ENCODE measurements around the gene MAPT.

Gene MAPT

DNA sequence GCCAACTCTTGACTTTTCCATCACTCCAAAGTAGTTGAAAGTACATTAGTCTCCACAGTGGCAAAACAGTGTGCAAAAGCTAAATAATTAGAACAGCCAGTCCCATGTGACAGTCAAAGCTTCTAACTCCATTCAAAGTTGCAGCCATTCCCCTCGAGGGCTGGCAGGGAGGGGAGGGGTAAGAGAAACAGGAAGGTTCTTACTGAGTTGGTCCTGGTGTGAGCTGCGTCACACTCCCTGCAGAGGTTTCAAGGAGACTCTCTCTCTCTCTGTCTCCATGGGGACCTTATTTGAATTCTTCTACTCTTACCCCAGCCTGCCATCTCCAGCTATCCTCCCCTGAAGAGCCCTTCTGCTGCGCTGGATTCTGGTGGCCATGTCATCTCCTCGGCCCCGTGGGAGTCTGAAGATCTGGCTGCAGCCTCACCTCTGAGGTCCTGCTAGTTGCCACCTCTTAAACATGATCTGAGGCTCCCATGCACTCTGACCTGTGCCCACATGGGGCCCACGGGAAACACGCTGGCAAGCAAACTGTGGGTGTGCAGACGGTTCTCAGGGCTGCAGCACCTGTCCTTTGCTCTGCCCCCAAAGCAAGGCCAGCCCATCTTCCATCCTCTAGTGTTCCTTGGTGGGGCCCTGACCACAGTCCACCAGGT, 81.4 kb downstream of the MAPT start:
- no peak for ATAC-seq

DNA sequence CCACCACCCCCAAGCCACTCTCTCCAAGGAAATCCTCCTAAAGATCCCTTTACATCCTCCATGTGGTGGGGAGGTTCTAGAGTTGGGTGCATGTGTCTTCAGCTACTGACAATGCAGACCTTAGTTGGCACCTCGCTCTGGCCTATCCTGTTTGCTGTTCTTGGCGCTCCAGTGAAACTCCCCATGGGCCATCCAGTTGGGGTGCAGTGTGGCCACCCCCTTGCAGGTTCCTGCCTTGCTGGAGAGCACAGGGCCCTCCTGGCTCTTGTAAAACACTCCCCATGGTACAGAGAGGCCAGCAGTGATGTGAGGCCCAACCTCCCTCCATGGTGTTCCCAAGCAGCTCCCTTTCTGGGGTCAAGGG, 82.0 kb downstream of the MAPT start:
- no peak for ATAC-seq

DNA sequence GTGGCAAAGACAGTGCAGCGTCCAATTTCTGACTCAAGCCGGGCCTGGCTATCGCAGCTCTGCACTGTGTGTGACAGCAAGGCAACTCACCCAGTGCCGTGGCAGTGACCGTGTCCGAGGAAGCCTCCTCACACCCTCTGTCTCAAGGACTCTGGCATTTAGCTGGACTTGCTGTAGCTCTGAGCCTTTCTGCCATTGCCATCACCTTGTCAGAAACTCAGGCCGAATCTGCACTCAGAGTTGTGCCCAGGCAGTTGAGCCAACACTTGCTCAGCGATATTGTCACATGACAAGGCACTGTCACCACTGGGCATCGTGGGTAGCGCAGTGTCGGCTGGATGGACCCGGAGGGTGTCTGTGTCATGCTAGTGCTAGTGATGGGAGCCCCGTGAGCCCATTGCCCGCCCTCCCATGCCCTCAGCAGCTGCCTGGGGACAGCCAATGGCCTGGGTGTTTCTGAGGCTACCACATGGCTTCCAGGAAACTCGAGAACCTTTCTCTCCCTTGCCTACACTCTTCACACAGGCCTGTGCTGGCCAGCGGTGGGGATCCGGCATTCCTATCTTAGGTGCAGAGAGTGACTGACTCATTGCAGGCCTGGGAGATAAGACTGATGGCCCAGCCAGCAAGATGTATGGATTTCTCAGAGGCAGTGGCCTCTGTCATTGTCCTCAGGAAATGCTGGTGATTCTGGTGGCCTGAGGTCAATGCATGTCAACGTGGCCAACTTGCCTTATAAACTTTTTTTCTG, 82.6 kb downstream of the MAPT start:
- ATAC-seq: no peak

DNA sequence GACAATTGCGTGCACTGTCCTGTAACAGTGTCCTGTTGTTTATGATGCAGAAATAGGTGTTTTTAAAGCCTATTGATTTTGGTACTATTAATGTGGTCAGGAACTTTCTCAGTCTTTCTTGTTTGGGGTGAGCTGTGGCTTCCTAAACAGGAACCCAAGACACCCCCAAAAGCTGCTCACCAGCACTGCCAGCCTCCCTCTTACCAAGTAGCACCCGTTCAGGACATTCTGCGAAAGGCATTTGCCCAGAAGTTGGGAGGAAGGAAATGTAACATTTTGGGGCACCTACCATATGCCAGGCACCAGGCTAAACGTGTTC, 83.1 kb downstream of the MAPT start:
- ATAC-seq: no peak

DNA sequence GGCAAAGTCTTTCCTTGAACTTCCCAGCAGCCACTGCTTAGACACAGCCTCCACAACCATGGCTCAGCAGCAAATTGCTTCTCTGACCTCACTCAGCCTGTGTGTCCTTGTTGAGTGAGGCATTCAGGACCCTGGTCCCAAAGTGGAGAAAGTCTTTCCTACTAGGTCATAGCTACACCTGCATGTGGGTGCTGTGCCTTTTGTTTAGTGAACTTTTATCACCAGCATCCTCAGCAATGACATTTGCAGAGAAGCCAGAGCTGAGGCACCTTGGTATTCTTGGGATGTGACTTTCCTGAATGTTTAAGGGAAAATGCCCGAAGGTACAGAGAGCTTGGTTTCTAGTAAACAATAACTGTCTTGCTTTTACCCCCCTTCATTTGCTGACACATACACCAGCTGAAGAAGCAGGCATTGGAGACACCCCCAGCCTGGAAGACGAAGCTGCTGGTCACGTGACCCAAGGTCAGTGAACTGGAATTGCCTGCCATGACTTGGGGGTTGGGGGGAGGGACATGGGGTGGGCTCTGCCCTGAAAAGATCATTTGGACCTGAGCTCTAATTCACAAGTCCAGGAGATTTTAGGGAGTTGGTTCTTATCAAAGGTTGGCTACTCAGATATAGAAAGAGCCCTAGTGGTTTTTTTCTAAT, 83.7 kb downstream of the MAPT start:
- no peak for ATAC-seq

DNA sequence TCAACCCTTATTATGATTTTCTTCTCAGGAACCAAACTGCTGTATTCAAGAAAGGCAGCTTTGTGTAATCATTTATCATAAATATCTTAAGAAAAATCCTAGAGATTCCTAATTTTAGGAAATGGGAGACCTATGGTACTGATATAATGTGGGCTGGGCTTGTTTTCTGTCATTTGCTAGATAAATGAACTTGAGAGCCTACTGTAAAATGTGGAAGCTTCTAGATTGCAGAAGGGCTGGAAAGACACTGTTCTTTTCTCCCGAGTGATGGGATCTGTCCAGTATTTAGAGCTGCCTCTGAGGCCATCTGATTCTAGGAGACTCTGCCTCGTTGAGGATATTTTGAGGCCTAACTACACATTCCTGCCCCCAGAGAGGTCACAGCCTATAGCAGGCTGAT, 84.8 kb downstream of the MAPT start:
- ATAC-seq: no peak

DNA sequence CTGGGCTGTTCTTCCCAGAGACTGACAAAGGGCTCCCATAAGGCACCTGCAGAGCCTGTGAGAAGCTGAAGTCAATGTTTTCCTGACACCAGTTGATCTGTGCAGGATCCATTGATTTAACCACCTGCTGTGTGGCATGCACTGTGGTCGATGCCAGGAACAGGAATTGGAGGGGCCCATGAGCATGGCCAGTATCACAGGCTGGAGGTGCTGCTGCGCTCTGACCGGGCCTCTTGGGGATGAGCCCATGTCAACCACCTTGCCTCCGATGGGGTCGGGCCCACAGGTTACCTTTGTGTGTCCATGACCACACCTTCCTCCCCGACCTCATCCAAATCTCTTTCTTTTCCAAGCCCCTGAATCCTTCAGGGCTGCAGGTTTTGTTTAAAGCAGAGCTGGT, 86.5 kb downstream of the MAPT start:
- ATAC-seq: no peak

DNA sequence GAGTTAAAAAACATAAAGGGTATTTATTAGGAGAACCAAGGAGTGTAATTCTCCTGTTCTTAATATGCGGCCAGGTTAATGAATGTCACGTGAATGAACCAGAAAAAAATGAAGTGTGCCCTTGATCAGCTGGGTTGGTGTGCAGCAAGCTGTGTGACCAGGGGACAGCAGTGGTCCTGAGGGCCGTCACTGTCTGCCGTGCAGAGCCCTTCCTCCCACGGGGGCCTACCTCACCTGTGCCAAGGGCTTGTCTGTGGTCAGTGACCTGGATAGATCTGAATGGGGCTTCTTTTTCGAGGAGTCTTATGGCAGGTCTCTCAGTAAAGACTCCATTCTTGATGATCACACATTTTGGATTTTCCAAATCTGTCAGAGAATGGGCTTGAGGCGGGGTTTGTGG, 87.0 kb downstream of the MAPT start:
- no peak for ATAC-seq

DNA sequence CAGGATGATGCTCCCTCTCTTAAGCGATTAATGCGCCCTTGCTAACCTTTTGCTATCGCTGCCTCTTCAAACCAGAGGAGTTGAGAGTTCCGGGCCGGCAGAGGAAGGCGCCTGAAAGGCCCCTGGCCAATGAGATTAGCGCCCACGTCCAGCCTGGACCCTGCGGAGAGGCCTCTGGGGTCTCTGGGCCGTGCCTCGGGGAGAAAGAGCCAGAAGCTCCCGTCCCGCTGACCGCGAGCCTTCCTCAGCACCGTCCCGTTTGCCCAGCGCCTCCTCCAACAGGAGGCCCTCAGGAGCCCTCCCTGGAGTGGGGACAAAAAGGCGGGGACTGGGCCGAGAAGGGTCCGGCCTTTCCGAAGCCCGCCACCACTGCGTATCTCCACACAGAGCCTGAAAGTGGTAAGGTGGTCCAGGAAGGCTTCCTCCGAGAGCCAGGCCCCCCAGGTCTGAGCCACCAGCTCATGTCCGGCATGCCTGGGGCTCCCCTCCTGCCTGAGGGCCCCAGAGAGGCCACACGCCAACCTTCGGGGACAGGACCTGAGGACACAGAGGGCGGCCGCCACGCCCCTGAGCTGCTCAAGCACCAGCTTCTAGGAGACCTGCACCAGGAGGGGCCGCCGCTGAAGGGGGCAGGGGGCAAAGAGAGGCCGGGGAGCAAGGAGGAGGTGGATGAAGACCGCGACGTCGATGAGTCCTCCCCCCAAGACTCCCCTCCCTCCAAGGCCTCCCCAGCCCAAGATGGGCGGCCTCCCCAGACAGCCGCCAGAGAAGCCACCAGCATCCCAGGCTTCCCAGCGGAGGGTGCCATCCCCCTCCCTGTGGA, 88.6 kb downstream of the MAPT start:
- ATAC-seq: no peak

DNA sequence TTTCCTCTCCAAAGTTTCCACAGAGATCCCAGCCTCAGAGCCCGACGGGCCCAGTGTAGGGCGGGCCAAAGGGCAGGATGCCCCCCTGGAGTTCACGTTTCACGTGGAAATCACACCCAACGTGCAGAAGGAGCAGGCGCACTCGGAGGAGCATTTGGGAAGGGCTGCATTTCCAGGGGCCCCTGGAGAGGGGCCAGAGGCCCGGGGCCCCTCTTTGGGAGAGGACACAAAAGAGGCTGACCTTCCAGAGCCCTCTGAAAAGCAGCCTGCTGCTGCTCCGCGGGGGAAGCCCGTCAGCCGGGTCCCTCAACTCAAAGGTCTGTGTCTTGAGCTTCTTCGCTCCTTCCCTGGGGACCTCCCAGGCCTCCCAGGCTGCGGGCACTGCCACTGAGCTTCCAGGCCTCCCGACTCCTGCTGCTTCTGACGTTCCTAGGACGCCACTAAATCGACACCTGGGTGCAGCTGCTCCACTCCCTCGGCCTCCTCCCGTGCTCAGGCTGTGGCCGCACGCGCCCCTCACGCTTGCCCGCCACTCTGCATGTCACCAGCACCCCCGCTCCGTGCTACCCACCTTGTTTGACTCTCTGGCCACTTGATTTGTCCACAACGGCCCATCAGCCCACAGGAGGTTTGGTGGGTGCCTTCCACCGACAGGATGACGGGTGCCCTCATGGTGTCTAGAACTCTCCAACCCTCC, 89.4 kb downstream of the MAPT start:
- no peak for ATAC-seq

DNA sequence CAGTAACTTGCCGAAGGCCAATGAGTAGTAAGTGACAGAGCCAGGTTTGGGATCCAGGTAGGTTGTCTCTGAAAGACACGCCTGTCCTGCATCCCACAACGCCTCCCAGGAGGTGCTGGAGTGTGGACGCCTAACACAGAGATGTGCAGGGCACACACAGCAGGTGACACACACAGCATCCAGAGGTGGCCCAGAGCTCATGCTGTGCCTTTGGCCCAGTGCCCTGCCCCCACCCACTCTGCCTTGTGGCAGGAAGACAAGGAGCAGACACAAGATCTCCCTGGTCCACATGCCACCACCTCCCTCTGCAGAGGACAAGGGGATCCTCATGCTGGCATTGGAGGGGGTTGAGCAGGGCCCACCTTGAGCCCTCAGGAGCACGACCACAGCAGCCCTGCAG, 90.0 kb downstream of the MAPT start:
- ATAC-seq: no peak

DNA sequence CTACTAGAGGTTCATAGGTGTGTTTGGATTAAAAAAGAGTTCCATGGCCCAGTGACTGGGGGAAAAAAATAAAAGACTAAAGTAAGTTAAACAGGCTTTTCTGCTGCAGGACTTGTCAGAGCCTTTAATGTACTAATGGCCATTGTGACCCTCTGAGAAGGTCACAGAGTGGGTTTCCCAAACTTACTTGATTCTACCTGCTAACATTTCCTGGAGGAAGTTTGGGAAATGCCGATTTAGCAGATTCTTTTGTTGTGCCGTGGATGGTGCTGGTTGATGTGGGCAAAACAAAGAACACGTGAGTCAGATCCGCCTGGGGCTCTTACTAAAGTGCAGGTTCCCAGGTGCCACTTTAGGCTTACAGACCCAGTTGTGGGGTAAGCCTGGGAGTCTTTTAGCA, 91.1 kb downstream of the MAPT start:
- ATAC-seq: no peak

DNA sequence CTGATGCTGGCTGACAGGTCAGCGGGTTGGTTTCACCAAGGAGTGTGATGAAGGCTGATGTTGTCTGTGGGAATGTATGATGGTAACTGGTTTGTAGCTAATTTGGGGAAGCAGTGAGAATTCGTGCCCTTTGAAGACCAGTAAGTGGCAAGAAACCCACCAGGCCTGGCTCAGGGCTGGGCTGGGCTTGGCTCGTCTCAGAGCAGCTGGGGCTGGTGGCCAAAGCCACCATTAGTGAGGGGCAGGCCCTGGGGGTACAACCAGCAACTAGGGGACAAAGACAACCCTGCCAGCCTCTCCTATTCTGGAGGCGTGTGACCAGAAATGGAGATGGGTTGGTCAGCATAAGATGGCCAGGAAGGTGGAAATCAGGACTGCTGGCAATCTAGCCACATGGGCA, 91.7 kb downstream of the MAPT start:
- ATAC-seq: no peak

DNA sequence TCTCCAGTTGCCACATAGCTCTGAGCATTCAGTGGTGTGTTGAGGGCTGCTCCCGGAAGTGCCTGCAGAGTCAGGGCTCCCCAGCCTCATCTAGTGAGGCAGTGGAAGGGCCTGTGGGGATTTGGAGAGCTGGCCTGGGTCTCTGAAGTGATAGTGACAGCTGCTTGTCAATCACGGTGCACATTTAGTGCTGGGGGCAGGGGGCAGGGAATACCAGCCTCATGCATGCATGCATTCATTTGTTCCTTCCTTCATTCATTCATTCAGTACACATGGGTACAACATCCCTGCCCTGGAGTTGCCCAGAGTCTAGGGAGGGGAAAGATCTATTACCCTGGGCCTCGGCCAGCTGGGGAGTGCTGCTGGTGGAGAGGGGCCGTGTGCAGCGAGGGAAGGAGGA, 93.4 kb downstream of the MAPT start:
- ATAC-seq: no peak

DNA sequence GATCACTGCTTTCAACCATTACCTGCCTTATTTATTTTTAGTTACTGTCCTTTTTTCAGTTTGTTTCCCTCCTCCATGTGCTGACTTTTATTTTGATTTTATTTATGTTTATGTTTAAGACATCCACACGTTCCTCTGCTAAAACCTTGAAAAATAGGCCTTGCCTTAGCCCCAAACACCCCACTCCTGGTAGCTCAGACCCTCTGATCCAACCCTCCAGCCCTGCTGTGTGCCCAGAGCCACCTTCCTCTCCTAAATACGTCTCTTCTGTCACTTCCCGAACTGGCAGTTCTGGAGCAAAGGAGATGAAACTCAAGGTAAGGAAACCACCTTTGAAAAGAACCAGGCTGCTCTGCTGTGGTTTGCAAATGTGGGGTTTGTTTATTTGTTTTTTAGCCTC, 95.4 kb downstream of the MAPT start:
- ATAC-seq: no peak

DNA sequence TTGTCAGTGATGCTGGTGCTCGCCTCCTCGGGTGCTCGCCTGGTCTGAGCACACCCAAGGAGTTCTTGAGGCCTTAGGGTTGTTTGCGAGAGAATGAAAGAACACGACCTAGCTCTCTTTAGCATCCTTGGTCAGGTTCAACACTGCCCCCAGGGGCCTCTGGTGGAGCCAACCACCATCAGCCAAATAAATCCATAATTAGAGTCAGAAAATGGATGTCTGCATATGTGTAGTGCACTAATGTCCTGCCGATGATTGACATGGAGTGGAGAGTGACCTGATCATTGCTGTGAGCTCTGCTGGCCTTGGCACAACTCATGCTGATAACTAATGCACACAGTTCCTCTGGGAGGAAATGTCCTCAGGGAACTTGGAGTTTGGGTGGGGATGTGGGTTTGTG, 96.5 kb downstream of the MAPT start:
- no peak for ATAC-seq

DNA sequence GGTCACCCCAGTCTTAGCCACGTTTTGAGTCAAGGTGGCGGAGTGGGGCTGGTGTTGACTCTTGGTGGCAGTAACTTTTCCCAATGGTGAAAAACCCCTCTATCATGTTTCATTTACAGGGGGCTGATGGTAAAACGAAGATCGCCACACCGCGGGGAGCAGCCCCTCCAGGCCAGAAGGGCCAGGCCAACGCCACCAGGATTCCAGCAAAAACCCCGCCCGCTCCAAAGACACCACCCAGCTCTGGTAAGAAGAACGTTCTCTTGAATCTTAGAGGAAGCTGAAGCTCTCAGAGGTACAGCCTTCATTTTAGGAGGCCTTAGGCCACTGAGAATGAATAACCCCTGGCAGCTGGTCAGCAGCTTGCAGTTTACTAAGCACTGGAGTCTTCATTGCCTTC, 97.0 kb downstream of the MAPT start:
- ATAC-seq: no peak

DNA sequence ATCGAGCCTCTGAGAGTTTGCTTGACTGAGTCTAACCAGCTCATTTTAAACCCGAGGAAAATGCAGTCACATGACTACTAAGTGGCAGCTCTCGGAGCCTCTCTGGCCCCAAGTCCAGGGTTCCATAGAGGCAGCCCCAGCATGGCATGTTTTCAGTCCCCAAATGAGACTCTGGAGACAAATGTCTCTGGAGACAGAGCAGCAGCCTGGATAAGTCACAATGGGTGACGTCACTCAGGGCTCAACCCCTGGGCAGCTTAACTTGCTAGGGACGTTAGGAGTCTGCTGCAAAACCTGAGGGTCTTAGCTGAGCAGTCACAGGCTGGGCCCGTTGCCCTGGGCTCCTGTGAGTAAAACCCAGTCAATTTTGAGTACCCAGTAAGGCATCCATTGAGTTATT, 97.8 kb downstream of the MAPT start:
- ATAC-seq: no peak

DNA sequence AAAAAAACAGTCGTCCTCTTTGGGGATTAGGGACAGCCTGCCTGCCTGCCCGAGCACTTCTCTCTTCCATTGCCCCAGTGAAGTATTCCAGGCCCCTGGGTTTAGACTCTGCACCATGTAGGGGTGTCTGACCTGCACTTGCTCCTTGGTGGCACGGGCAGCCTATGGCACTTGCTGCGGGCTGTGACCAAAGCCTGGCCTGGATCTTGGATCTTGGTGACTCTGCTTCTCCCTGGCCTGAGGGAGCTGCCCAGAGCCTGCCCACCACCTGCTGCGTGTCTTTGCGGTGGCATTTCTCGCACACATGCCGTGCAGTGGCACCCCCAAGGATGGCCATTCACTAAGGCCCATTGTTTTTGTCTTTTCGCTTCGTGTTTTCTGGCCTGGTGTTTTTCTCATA, 98.5 kb downstream of the MAPT start:
- ATAC-seq: no peak

DNA sequence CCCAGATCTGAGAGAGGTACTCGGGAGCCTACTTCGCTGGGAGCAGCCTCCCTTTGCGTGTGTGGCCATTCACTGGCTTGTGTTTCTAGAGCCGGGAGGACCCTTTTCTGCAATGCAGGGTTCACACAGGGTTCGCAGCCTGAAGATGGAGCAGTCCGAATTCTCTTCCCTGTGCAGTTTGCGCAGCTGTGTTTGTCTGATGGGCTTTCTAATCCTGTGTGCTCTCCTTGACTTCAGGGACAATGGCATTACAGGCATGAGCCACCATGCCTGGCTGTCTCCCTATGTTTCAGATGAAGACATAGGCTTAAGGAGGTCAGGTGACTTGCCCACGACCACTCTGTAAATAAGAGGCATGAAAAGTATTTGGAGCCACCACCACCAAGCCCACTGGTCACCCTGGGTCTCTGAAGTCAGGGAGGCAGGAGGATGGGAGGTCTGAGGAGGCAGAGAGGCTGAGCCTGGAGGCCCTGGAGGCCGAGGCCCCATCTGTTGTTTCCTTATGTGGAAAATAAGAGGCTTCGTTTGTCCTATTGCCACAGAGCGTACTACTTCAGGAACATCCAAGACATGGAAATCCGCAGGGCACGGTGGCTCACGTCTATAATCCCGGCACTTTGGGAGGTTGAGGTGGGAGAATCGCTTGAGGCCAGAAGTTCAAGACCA, 99.7 kb downstream of the MAPT start:
- ATAC-seq: no peak

DNA sequence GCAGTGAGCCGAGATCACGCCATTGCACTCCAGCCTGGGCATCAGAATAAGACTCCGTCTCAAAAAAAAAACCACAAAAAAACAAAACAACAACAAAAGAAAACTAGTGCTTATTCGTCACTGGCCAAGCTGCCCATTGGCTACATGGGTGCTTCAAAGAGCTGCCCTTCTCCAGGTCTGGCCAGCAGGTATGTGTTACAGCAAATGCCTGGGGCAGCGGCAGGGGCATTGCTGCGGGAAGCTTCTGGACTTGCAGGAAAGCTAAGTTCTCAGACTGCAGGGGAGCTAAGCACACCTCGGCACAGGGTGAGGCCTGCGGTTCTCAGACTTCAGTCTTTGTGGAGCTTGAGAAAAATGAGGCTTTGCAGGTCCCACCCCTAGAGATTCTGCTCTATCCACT, 100.6 kb downstream of the MAPT start:
- ATAC-seq: no peak

DNA sequence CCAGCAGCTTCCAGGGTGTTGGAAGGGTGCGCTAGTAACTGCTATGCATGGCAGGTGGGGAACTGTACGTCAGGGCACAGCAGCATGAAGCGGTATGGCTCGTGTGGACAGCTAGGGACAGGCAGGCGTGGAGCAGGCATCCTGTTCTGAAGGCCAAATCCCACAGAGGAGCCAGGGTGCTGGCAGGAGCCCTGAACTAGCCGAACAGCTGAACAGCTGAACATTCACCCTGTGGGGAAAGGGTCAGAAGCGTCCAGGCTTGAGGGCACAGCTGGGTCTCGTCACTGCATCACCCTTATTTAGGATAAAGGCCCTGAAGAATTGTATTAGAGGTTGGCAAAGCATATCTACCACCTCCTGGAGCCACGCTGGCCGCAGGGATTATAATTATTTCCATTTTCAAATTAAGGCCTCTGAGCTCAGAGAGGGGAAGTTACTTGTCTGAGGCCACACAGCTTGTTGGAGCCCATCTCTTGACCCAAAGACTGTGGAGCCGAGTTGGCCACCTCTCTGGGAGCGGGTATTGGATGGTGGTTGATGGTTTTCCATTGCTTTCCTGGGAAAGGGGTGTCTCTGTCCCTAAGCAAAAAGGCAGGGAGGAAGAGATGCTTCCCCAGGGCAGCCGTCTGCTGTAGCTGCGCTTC, 101.4 kb downstream of the MAPT start:
- no peak for ATAC-seq

Data from activated CD4-positive, CD25-positive, alpha-beta regulatory T cell treated with anti-CD3 and anti-CD28 coated beads, Interleukin-2, amount 50 U/mL, for 24 hours (primary cell).